K562 (cell line): ENCODE data around the gene CYS1. TPM values are rescaled to one million over a fixed set of nuclear protein-coding genes. Genes with fewer than 3 reads are reported as not detected.

Experiments used
- CREM ChIP-seq: IDR thresholded peaks from 2 replicates; pipeline ENCODE4 v1.6.1; 2014; ENCODE audit warnings: antibody characterized with exemption, low read depth
- EP300 ChIP-seq: IDR thresholded peaks from 2 replicates; pipeline ENCODE4 v1.6.1; 2012; ENCODE audit warnings: low read length, improper control_type of control experiment
- MGA ChIP-seq: fragments of 450-650 bp; IDR thresholded peaks from 2 replicates; pipeline ENCODE4 v1.6.1; 2016; ENCODE audit warnings: mild to moderate bottlenecking, moderate library complexity
- MXI1 ChIP-seq: IDR thresholded peaks from 2 replicates; pipeline ENCODE4 v1.6.1; 2011; ENCODE audit warnings: low read depth, mild to moderate bottlenecking, improper control_type of control experiment, low read length
- MYBL2 ChIP-seq, 2 experiments: fragments of 450-650 bp in 1 of 2; sonication (generic) in 1 of 2; formaldehyde crosslinking in 1 of 2; IDR thresholded peaks; 2 replicates each; pipeline versions ENCODE4 v1.6.1 to v1.8.1; 2017 to 2022; ENCODE audit warnings: borderline replicate concordance in 1 of 2, inconsistent platforms in 1 of 2, low read depth in 1 of 2, mild to moderate bottlenecking in 1 of 2, missing genetic modification reagents in 1 of 2, moderate library complexity in 1 of 2
- POLR2AphosphoS5 ChIP-seq: IDR thresholded peaks from 2 replicates; pipeline ENCODE4 v1.6.1; 2011; ENCODE audit warnings: mild to moderate bottlenecking, low read depth, low read length, moderate library complexity; ENCODE audit not compliant: control insufficient read depth, insufficient read depth
- RCOR1 ChIP-seq, 2 experiments: IDR thresholded peaks; 2 replicates each; pipeline ENCODE4 v1.6.1; 2012; ENCODE audit warnings: low read depth in 2 of 2, low read length in 2 of 2, borderline replicate concordance in 1 of 2, improper control_type of control experiment in 1 of 2
- RNF2 ChIP-seq: sonication (generic); IDR thresholded peaks from 2 replicates; pipeline ENCODE4 v1.6.1; 2016
- TRIM25 ChIP-seq: fragments of 450-650 bp; IDR thresholded peaks from 2 replicates; pipeline ENCODE4 v1.7.0; 2016; ENCODE audit warnings: borderline replicate concordance
- ZNF395 ChIP-seq: fragments of 200-800 bp; sonication (Bioruptor generic); IDR thresholded peaks from 2 replicates; pipeline ENCODE4 v1.6.1; 2017; ENCODE audit warnings: missing genetic modification characterization, missing compliant biosample characterization
- ZNF644 ChIP-seq: fragments of 200-800 bp; sonication (Bioruptor generic); IDR thresholded peaks from 2 replicates; pipeline ENCODE4 v1.6.1; 2016; ENCODE audit warnings: low read depth, missing genetic modification characterization, missing compliant biosample characterization
- polyA plus RNA-seq, 8 experiments: library from polyadenylated mRNA; depleted of rRNA in 4 of 8; stranded (reverse) in 5 of 8; unstranded in 3 of 8; fragments of >200 nt; fragmentation: Nextera tagmentation in 2 of 8; fragmentation: Illumina TruSeq in 1 of 8; extraction: Ambion mirVana in 2 of 8; extraction: Trizol in 1 of 8; gene quantifications; 2 replicates each; pipeline versions ENCODE4 v1.2.1 to v1.2.3, GENCODE V29; 2011 to 2014; ENCODE audit warnings: inconsistent platforms in 1 of 8, missing spikeins in 1 of 8
- total RNA-seq, 7 experiments: library from RNA; depleted of rRNA in 6 of 7; stranded (reverse); fragments of >200 nt in 6 of 7; fragmentation: Illumina TruSeq in 2 of 7; extraction: Trizol in 2 of 7; gene quantifications; 2 replicates each; pipeline versions ENCODE4 v1.2.1 to v1.2.3, GENCODE V29; 2011 to 2021; ENCODE audit warnings: low replicate concordance in 1 of 7

Gene CYS1
- total and polyA plus RNA-seq, 9 of the 15 experiments (the other 6 are each of a cell fraction or from before 2014, with no cell fraction given) = 0.11 to 0.13 TPM; not detected in 7

GRCh38 chr2:10028988-10029874, 51.0 kb downstream of the CYS1 start (continued):
- TF ChIP-seq EP300 = peak; percentile 56; the same call in 1 of the 2 replicates
- TF ChIP-seq MGA = peak; percentile 73
- peak; percentile 60; the same call in 1 of the 2 replicates for TF ChIP-seq ZNF395
- TF ChIP-seq RNF2 = peak; percentile 59
- TF ChIP-seq MYBL2 (IDR thresholded peaks at IDR 0.05; ENCODE audit: low read depth) = no peak
- no peak for TF ChIP-seq MYBL2 (CRISPR knock-in tag; IDR thresholded peaks at IDR 0.05; ENCODE audit: borderline replicate concordance)
- no peak for TF ChIP-seq TRIM25
- 0 out of 2 replicates have a peak, but pooled peaks have one; percentile 5 for TF ChIP-seq ZNF644 (tag)
- TF ChIP-seq RCOR1 (IDR thresholded peaks at IDR 0.05; ENCODE audit: borderline replicate concordance in 1 of 2, low read depth in 2 of 2, low read length in 2 of 2) = peak in 1 of 2 experiments; percentile 54; a peak in 2 of 4 replicates
- TF ChIP-seq CREM = peak; percentile 71
- TF ChIP-seq MXI1 = peak; percentile 50; the same call in 1 of the 2 replicates
- peak; percentile 69 for TF ChIP-seq POLR2AphosphoS5
